Panc1 (cell line): ENCODE results near the gene HOXB7.

Source experiments
- POLR2AphosphoS5 ChIP-seq: IDR thresholded peaks from 2 replicates; pipeline ENCODE4 v1.6.1; 2012; ENCODE audit warnings: mild to moderate bottlenecking, low read depth, low read length, moderate library complexity
- TF ChIP-seq, protein P1 (sequence below): fragments of 450-650 bp; IDR thresholded peaks from 2 replicates; pipeline ENCODE4 v1.5.1; 2017; ENCODE audit warnings: mild to moderate bottlenecking

DNA sequence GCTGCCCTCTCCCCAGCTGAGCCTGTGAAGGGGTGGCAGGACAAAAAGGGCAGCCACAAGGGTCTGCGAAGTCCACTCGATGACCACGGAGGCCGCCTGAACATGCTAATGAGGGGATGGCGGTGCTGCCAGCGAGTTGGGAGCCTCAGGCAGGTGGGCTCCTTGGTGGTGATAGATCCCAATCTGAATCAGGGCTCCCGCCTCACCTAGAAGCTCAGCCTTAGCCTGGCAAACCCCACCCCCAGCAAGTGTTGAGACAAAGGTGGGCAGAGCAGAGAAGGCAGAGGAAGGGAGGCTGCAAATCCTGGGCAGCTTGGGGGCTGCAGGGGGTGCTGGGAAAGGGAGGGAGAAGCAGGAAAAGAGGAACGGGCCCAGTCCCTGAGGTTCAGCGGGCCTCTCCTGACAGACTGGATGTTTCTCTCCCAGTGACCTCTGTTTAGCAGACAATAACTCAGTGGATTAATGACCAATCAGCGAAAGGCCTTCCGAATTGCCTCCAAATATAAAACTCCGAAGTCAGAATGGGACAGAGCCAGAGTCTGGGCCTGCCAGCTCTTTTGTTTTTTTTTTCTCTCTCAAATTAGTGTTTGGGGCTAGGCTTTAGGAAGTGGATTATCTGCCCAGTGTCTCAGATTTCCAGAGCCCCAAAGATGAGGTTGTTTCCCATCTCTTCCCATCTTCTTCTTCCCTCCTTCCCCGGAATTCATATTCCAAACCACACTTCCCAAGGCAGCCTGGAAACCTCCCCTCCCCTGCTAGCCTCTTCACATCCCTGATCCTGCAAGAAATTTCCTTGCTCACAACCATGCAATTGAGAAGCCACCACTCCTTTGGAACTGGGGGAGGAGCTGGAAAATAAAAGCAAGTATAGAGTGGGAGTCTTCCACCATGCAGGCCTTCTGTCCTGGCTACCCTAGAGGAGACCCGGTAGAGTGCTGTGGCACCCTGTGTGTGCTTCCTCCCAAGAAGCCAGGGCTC lies 50.7 kb downstream of the HOXB7 start:
- TF ChIP-seq POLR2AphosphoS5 = no peak
- TF ChIP-seq, protein P1, sequence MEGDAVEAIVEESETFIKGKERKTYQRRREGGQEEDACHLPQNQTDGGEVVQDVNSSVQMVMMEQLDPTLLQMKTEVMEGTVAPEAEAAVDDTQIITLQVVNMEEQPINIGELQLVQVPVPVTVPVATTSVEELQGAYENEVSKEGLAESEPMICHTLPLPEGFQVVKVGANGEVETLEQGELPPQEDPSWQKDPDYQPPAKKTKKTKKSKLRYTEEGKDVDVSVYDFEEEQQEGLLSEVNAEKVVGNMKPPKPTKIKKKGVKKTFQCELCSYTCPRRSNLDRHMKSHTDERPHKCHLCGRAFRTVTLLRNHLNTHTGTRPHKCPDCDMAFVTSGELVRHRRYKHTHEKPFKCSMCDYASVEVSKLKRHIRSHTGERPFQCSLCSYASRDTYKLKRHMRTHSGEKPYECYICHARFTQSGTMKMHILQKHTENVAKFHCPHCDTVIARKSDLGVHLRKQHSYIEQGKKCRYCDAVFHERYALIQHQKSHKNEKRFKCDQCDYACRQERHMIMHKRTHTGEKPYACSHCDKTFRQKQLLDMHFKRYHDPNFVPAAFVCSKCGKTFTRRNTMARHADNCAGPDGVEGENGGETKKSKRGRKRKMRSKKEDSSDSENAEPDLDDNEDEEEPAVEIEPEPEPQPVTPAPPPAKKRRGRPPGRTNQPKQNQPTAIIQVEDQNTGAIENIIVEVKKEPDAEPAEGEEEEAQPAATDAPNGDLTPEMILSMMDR = peak; percentile 39; the same call in 1 of the 2 replicates
